ENCODE measurements around the gene CFAP298.

- TF ChIP-seq CTCF (IDR thresholded peaks at IDR 0.05) (no peak), POLR2A (IDR thresholded peaks at IDR 0.05) (no peak)
Observed at GRCh38 chr21:32658524-32658923, 46.3 kb upstream of the CFAP298 start.
